DMS153 treated with DMSO at 0.1 percent for 48 hours (cell line): ENCODE measurements around the gene WDR31.

Source experiments
- DNase-seq: peaks from one replicate; lab custom pipeline; 2025; ENCODE audit not compliant: unreplicated experiment; lab: John Stamatoyannopoulos, UW

The WDR31 gene

DNA sequence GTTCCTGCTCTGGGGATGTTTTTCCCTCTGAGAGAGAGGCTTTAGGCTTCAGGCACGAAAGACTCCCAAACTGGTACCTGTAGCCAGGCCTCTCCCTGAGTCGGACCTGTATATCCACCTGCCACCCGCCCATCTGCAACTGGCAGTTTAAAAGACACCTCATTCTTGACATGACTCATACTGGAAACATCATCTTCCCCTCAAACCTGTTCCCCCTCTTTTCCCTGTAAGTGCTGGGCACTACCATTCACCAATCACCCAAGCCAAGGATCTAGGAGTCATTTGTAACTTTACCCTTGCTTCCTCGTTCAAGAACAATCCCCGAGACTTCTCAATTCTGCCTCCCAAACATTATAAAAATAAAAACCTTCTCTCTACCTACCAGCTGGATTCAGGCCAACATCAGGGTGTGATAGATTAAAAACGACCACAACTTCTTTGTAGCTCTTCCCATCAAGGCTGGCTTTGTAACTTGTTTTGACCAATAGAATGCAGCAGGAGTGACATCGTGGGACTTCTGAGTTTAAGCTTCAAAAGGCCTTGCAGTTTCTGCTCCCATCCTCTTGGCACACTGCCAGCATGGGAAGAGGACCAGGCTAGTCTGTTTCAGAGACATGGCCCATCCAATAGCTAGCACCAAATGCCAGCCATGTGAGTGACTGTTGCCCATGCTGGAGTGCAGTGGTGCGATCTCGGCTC, 1.8 kb upstream of the WDR31 start:
- peak; percentile 25 for DNase-seq

GRCh38 chr9:113337714-113338113, 2.4 kb downstream of the WDR31 start:
- DNase-seq: no peak

DNA sequence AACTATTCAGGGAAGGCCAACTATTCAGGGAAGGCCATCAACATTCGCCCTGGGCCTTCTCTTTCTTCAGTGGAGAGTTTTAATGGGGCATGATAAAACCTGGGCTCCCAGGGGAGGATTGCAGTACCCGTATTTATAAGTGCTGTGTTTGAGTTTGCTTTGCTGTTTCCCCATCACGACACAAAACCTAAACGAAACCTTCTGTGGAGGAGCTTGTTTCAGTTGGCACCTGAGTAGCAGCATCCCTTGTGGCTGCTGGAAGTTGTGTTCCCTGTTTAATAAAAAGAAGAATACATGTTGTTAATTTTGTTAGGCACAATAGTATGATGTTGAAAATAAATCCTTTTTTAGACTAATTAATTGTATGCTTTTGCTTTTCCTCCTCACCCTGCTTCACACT, 8.3 kb downstream of the WDR31 start:
- no peak for DNase-seq

DNA sequence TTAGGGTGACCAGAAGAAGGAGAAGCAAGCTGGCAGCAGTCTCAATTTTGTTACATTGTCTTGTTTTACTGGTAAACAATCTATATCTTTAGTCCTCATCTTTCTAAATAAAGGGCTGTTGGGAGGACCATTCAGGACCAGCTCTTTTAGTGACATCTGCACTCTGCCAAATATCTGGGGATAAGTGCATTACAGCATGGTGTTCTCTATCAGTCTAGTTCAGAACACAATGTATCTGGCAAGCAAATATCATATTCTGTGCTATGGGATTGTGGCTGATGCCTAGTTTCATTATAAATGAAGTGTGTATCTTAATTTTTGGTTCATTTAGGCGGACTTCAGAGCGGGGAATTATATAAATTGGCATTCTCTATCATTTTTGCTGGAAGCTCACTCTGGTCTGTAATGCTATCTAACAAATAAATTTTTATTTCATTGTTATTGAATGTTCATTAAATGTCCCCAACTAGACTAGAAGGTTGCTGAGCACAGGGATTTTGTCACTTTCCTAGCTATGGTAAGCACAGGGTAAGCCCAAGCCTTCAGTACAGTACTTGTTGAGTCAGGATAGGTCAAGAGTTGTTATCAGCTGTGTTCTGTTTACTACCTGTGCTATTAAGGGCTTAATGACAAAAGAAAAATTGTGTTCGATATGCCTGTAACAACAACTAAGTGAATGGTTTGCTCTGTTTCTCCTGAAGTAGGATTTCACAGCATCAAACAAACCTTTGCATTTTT, 11.9 kb downstream of the WDR31 start:
- no peak for DNase-seq

DNA sequence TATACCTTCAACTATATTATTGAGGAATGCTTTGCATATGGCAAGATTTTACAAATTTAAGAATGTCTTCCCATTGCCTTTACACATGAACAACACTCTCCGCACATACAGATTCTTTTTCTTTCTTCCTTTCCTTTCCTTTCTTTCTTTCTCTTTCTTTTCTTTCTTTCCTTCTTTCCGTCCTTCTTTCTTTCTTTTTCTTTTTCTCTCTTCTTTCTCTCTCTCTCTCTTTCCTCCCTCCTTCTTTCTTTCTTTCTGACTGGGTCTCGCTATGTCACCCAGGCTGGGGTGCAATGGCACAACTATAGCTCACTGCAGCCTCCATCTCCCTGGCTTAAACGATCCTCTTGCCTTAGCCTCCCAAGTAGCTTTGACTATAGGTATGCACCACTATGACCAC, 13.8 kb downstream of the WDR31 start:
- no peak for DNase-seq

DNA sequence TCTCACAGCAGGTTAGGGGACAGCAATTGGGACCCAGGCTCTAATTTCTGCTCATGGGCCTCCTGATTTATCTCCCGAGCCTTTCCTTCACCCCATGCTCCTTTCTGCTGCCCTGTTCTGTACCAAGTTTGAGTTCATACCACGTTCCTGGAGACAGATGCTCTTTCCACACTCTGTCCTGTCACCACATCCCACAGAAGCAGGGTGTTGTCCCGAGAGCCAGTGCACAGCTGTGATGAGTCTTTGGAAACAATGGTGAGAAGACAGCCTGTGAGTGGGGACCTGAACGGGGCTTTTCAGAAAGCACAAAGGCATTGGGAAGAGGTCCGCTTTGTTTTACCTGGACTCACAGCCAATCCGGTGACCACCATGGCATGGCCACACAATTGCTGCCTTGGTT, 17.4 kb downstream of the WDR31 start:
- no peak for DNase-seq

DNA sequence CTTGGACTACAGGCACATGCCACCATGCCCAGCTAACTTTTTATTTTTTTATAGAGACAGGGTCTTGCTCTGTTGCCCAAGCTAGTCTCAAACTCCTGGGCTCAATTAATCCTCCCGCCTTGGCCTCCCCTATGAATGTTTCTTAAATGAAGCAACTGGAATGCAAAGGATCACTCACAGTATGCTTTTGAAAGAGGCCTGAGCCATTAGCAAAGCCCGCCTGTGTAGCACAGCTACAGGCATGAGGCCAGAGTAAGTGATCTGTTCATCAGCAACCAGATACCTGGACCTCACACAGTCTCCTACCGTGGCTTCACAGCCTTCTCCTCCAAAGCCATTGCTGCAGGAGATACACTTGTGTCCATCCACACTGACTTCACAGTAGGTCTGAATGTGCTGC, 20.0 kb downstream of the WDR31 start:
- DNase-seq: no peak

- no peak for DNase-seq
Observed at GRCh38 chr9:113319054-113319453, 21.0 kb downstream of the WDR31 start.

DNA sequence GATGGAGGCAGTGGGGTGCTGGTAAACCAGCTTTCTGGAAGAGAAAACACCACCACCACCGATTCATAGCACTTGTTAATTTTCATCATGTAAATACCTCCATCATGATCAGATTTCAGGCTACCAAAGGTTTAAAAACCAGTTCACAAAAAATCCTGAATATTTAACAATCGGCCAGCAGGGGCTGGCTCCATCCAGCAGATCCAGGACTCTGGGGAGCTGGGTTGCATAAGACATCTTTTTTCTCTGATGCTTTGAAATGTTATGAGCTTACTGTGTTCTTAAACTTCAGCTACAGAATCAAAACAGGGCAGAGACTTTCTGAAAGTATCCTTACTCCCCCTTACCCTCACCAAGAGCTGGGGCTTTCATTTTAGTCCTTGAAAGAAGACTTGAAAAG, 22.3 kb downstream of the WDR31 start:
- no peak for DNase-seq

GRCh38 chr9:113316030-113316429, 24.0 kb downstream of the WDR31 start:
- no peak for DNase-seq

DNA sequence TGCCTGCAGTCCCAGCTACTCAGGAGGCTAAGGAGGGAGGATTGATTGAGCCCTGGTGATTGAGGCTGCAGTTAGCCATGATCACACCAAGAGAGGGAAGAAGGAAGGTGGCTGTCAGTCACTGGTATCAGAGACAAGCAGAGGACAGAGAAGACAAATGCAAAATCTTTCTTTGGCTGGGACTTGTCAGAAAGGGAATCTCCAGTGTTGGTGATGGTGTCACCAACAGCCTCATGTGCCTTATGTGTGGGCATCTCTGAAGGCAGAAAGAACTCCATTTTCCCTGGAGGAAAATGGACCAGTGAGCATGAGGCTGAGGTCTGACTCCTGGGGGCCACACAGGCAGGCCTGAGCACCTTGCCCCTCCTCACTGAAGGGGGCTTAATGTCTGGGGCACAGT, 24.8 kb downstream of the WDR31 start:
- DNase-seq: no peak

DNA sequence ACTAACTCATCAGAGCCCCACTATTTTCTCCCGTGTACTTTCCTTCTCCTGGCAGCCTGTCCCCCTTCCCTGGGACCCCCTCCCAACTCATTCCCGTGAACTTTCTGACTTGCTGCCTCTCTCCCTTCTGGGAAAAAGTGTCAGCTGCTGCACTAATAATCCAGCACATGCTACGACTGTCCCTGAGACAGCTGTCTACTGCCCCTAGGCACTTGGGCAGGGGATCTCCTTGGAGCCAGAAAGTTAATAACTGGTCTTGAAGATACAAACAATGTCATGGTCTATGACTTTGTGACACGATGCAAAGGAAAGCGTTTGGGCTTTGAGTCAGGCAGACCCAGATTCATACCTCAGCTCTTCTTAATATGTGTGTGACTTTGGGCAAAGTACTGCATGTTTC, 26.8 kb downstream of the WDR31 start:
- no peak for DNase-seq

DNA sequence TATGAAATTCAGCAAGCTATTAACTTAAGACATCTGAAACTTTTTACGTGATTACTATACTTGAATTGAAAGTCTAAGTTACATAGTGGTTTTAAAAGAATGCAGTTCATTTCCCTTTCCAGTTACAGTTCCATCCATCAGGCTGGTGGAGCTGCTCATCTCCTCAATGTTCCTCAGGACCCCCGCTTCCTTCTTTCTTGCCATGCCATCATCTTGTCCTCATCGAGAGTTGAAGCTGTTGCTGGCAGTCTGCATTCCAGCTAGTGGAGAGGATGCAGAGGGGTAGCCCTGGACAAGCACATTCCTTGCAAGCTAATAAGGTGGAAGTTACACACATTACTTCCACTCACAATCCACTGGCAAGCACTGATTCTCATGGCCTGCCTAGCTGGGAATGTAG, 28.1 kb downstream of the WDR31 start:
- no peak for DNase-seq

DNA sequence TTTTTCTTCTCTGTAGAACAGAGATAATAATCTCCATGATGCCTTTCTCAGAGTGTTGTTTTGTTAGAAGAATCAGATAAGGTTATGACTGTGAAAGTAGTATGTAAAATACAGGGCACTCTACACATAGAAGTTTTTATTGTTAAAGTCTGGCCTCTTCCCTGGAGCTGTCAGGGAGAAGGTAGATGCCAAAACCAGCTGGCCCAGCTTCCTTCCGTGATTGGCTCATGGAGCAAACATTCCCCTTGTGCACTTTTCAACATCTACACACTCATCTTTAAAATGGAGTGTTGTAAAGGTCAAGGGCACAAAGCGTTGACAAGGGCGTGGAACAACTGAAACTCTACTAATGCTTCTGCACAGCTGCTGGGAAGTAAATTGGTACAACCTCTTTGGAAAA, 29.5 kb downstream of the WDR31 start:
- DNase-seq: no peak

- DNase-seq: peak; percentile 15
Observed at GRCh38 chr9:113309204-113309813, 30.8 kb downstream of the WDR31 start.

DNA sequence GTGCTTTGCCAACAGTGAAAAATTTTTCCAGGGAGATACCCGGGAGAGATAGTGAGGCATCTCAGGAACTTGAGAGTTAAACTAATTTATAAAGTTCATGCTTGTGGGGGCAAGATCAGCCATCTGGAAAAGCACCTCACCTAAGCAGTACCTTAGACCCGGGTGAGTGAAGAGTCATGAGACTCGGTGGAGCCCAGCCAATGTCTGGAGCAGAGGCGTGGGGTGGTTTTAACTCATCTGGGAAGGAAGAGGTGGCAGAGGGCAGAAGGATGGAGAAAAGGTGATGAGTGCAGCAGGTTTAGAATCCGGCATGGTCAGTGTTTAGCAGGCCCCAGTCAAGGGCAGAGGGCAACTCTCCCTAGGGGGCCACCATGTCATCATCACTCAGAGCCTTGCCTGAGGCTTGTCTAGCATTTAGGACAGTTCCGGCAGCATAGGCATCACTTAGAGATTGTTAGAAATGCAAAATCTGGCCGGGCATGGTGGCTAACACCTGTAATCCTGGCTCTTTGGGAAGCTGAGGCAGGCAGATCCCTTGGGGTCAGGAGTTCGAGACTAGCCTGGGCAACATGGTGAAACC, 32.6 kb downstream of the WDR31 start:
- no peak for DNase-seq

DNA sequence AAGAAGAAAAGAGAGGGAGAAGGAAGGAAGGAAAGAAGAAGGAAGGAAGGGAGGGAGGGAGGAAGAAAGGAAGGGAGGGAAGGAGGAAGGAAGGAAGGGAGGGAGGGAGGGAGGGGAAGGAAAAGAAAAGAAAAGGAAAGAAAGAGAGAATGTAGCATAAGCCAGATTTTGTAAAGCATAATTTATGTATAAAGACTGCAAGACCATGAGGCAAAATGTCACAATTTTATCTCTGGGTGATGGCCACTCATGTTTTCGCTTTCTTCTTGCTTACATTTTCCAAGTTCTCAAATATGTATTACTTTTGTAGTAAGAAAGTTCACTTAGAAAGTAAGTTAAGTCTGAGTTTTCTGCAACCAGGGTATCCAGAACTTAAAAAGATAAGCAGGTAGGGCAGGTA, 33.5 kb downstream of the WDR31 start:
- DNase-seq: no peak

- no peak for DNase-seq
Observed at GRCh38 chr9:113302792-113303418, 37.2 kb downstream of the WDR31 start, which contains the start of gene RNF183. RNF183 (minus strand) TSS chr9:113303376; CDS start chr9:113298184, 5,192 bp downstream.

GRCh38 chr9:113301548-113301947, 38.5 kb downstream of the WDR31 start:
- DNase-seq: no peak

- peak; percentile 82 for DNase-seq
Observed at GRCh38 chr9:113299800-113300292, 40.2 kb downstream of the WDR31 start.
